ENCODE data around the gene EML6.

Gene EML6

GRCh38 chr2:54915101-54915500 is 191.6 kb downstream of the EML6 start:
- TF ChIP-seq CTCF (IDR thresholded peaks at IDR 0.05; ENCODE audit: insufficient read depth, low read depth, low read length, missing control alignments) = no peak
- DNase-seq (ENCODE audit: low read depth) = no peak
- H3K4me3 ChIP-seq (ENCODE audit: low read depth, low read length) = no peak overlapping the region

GRCh38 chr2:54916637-54917036 is 193.2 kb downstream of the EML6 start:
- no peak for TF ChIP-seq CTCF (IDR thresholded peaks at IDR 0.05; ENCODE audit: insufficient read depth, low read depth, low read length, missing control alignments)
- DNase-seq (ENCODE audit: low read depth) = no peak
- H3K4me3 ChIP-seq (ENCODE audit: low read depth, low read length) = no peak overlapping the region

- no peak overlapping the region for H3K4me3 ChIP-seq (ENCODE audit: low read depth, low read length)
- no peak for DNase-seq (ENCODE audit: low read depth)
Measured at GRCh38 chr2:54918647-54919280, 195.3 kb downstream of the EML6 start.

GRCh38 chr2:54920660-54921059 is 197.2 kb downstream of the EML6 start:
- TF ChIP-seq CTCF (IDR thresholded peaks at IDR 0.05; ENCODE audit: insufficient read depth, low read depth, low read length, missing control alignments) = no peak
- DNase-seq (ENCODE audit: low read depth) = no peak
- H3K4me3 ChIP-seq (ENCODE audit: low read depth, low read length) = no peak overlapping the region

More at GRCh38 chr2:54918647-54919280, 195.3 kb downstream of the EML6 start:
- TF ChIP-seq CTCF (IDR thresholded peaks at IDR 0.05; ENCODE audit: insufficient read depth, low read depth, low read length, missing control alignments) = no peak

GRCh38 chr2:54924121-54924520 is 200.7 kb downstream of the EML6 start:
- DNase-seq (ENCODE audit: low read depth) = no peak
- H3K4me3 ChIP-seq (ENCODE audit: low read depth, low read length) = no peak overlapping the region
- TF ChIP-seq CTCF (IDR thresholded peaks at IDR 0.05; ENCODE audit: insufficient read depth, low read depth, low read length, missing control alignments) = no peak

GRCh38 chr2:54925022-54925421 is 201.6 kb downstream of the EML6 start:
- no peak for DNase-seq (ENCODE audit: low read depth)
- TF ChIP-seq CTCF (IDR thresholded peaks at IDR 0.05; ENCODE audit: insufficient read depth, low read depth, low read length, missing control alignments) = no peak
- H3K4me3 ChIP-seq (ENCODE audit: low read depth, low read length) = no peak overlapping the region

Measured in GM12865 (cell line).